IPS-18c (cell line): ENCODE measurements around the gene N4BP2.
"Not testable (repeated sequence)": the region's sequence is repeated elsewhere in the genome, so short reads cannot be mapped to it uniquely, and the experiment has no call there.

Experiments
- H3K4me3 ChIP-seq: 2 replicates; pipeline ENCODE4 v1.7.0; 2013; ENCODE audit warnings: low read depth, mild to moderate bottlenecking, low read length, moderate library complexity; ENCODE audit not compliant: insufficient read depth
- H3K9me3 ChIP-seq: one replicate; pipeline ENCODE4 v1.6.1; 2013; ENCODE audit warnings: mild to moderate bottlenecking, low read length, moderate library complexity; ENCODE audit not compliant: control insufficient read depth, insufficient read depth

The N4BP2 gene

GRCh38 chr4:40059362-40059761, 2.7 kb downstream of the N4BP2 start:
- Histone ChIP-seq H3K4me3 (no peak overlapping the region), H3K9me3 (no peaks in the 10 kb centered on the region)

GRCh38 chr4:40065010-40065409, 8.4 kb downstream of the N4BP2 start:
- H3K9me3 ChIP-seq: no peaks in the 10 kb centered on the region

GRCh38 chr4:40066651-40067050, 10.0 kb downstream of the N4BP2 start:
- H3K9me3 ChIP-seq: no peaks in the 10 kb centered on the region
- no peak overlapping the region for H3K4me3 ChIP-seq

More at GRCh38 chr4:40065010-40065409, 8.4 kb downstream of the N4BP2 start:
- H3K4me3 ChIP-seq: no peak overlapping the region

- H3K4me3 ChIP-seq: no peak overlapping the region
- H3K9me3 ChIP-seq: no peaks in the 10 kb centered on the region
These were observed 13.7 kb downstream of the N4BP2 start for GRCh38 chr4:40070387-40070786.

- H3K4me3 ChIP-seq: no peak overlapping the region
These were observed 29.8 kb downstream of the N4BP2 start for GRCh38 chr4:40086421-40086820.

GRCh38 chr4:40087799-40088366, 31.2 kb downstream of the N4BP2 start:
- H3K4me3 ChIP-seq: no peak overlapping the region
- H3K9me3 ChIP-seq: no peaks in the 10 kb centered on the region

More at GRCh38 chr4:40086421-40086820, 29.8 kb downstream of the N4BP2 start:
- H3K9me3 ChIP-seq: no peaks in the 10 kb centered on the region

GRCh38 chr4:40093400-40093799, 36.8 kb downstream of the N4BP2 start:
- not testable (repeated sequence) for H3K9me3 ChIP-seq, H3K4me3 ChIP-seq

GRCh38 chr4:40099010-40099409, 42.4 kb downstream of the N4BP2 start:
- H3K9me3 ChIP-seq: no peaks in the 10 kb centered on the region
- no peak overlapping the region for H3K4me3 ChIP-seq

GRCh38 chr4:40107150-40107549, 50.5 kb downstream of the N4BP2 start:
- not testable (repeated sequence) for H3K9me3 ChIP-seq, H3K4me3 ChIP-seq

- Histone ChIP-seq H3K9me3 (no peaks in the 10 kb centered on the region), H3K4me3 (no peak overlapping the region)
These were observed 55.6 kb downstream of the N4BP2 start for GRCh38 chr4:40112027-40112792.

- Histone ChIP-seq H3K4me3 (no peak overlapping the region), H3K9me3 (no peaks in the 10 kb centered on the region)
These were observed 57.6 kb downstream of the N4BP2 start for GRCh38 chr4:40114206-40114605.

GRCh38 chr4:40118861-40119260, 62.2 kb downstream of the N4BP2 start:
- H3K4me3 ChIP-seq: no peak overlapping the region
- H3K9me3 ChIP-seq: no peaks in the 10 kb centered on the region

- H3K4me3 ChIP-seq: no peak overlapping the region
- no peaks in the 10 kb centered on the region for H3K9me3 ChIP-seq
These were observed 62.7 kb downstream of the N4BP2 start for GRCh38 chr4:40119344-40119743.

- Histone ChIP-seq H3K4me3 (no peak overlapping the region), H3K9me3 (no peaks in the 10 kb centered on the region)
These were observed 64.9 kb downstream of the N4BP2 start for GRCh38 chr4:40121515-40121914.

GRCh38 chr4:40122941-40123340, 66.3 kb downstream of the N4BP2 start:
- Histone ChIP-seq H3K9me3 (no peaks in the 10 kb centered on the region), H3K4me3 (no peak overlapping the region)

GRCh38 chr4:40124690-40125089, 68.0 kb downstream of the N4BP2 start:
- H3K4me3 ChIP-seq: no peak overlapping the region
- H3K9me3 ChIP-seq: no peaks in the 10 kb centered on the region

- H3K4me3 ChIP-seq: no peak overlapping the region
- H3K9me3 ChIP-seq: no peaks in the 10 kb centered on the region
These were observed 73.9 kb downstream of the N4BP2 start for GRCh38 chr4:40130401-40131036.

GRCh38 chr4:40132816-40133215, 76.2 kb downstream of the N4BP2 start:
- H3K9me3 ChIP-seq: no peaks in the 10 kb centered on the region

More at GRCh38 chr4:40132816-40133215, 76.2 kb downstream of the N4BP2 start:
- H3K4me3 ChIP-seq: no peak overlapping the region
